H1 (cell line): Measurements from ENCODE around the gene DEPP1. TPM values are rescaled to one million over a fixed set of nuclear protein-coding genes. Genes with fewer than 3 reads are reported as not detected.

Source experiments
- CTCF ChIA-PET: fragments of 300-600 bp; sonication (Branson Sonifier 250); formaldehyde crosslinking; loops from one replicate; lab custom pipeline; 2021; ENCODE audit not compliant: partially characterized antibody; lab: Charles Lee
- POLR2A ChIA-PET: fragments of 300-600 bp; sonication (Branson Sonifier 250); formaldehyde crosslinking; loops from one replicate; lab custom pipeline; 2021; ENCODE audit warnings: inconsistent platforms; ENCODE audit not compliant: partially characterized antibody; lab: Charles Lee
- DNase-seq, 2 experiments: peaks; one replicate each; pipeline versions ENCODE4 v3.0.0 to v3.0.0-alpha.2; 2010 to 2022; ENCODE audit warnings: low spot score in 2 of 2, low read depth in 1 of 2, mixed read lengths in 1 of 2
- FAIRE-seq: peaks from 2 replicates; lab custom pipeline; 2011; peaks lifted over from hg19 to GRCh38; lab: Jason Lieb, UNC
- H2AFZ ChIP-seq: 2 replicates; pipeline ENCODE4 v1.8.1; 2012; ENCODE audit warnings: low read length, inconsistent platforms
- H2AK5ac ChIP-seq: 2 replicates; pipeline ENCODE4 v1.6.1; 2013; ENCODE audit warnings: low read depth, low read length
- H2BK120ac ChIP-seq: replicated peaks from 2 replicates; pipeline ENCODE3; 2013; ENCODE audit warnings: low read depth, low read length, inconsistent platforms
- H2BK12ac ChIP-seq: 2 replicates; pipeline ENCODE4 v1.6.1; 2013; ENCODE audit warnings: low read depth, low read length
- H2BK15ac ChIP-seq: 2 replicates; pipeline ENCODE4 v1.6.1; 2013; ENCODE audit warnings: low read length
- H2BK20ac ChIP-seq: 2 replicates; pipeline ENCODE4 v1.6.1; 2013; ENCODE audit warnings: low read length
- H2BK5ac ChIP-seq: 2 replicates; pipeline ENCODE4 v1.6.1; 2013; ENCODE audit warnings: low read depth, low read length
- H3K14ac ChIP-seq: 2 replicates; pipeline ENCODE4 v1.6.1; 2013; ENCODE audit warnings: inconsistent platforms; ENCODE audit not compliant: insufficient read length
- H3K18ac ChIP-seq: 2 replicates; pipeline ENCODE4 v1.6.1; 2013; ENCODE audit warnings: low read length; ENCODE audit errors: extremely low read depth
- H3K23ac ChIP-seq: 2 replicates; pipeline ENCODE4 v1.6.1; 2013; ENCODE audit warnings: inconsistent platforms; ENCODE audit not compliant: insufficient read length
- H3K23me2 ChIP-seq: 2 replicates; pipeline ENCODE4 v1.6.1; 2013; ENCODE audit warnings: low read depth, low read length
- H3K27ac ChIP-seq: 2 replicates; pipeline ENCODE4 v1.6.1; 2011; ENCODE audit warnings: low read depth, low read length, inconsistent platforms
- H3K27me3 ChIP-seq, 4 experiments: replicated peaks in 1 of 4; 1 replicate in 1 of 4; 2 replicates in 3 of 4; pipeline versions ENCODE4 v1.6.1 to v1.8.1; 2011 to 2013; ENCODE audit warnings: low read length in 3 of 4, mild to moderate bottlenecking in 3 of 4, inconsistent platforms in 2 of 4, mixed read lengths in 2 of 4, moderate library complexity in 1 of 4; ENCODE audit not compliant: control insufficient read depth in 3 of 4, insufficient read depth in 3 of 4; ENCODE audit errors: extremely low read depth in 1 of 4
- H3K36me3 ChIP-seq, 4 experiments: 2 replicates each; pipeline versions ENCODE4 v1.6.1 to v1.8.1; 2011 to 2013; ENCODE audit warnings: mild to moderate bottlenecking in 4 of 4, low read length in 3 of 4, moderate library complexity in 2 of 4, control low read depth in 1 of 4, inconsistent platforms in 1 of 4; ENCODE audit not compliant: insufficient read depth in 4 of 4, control insufficient read depth in 2 of 4
- H3K4ac ChIP-seq: replicated peaks from 2 replicates; pipeline ENCODE3; 2013; ENCODE audit warnings: low read length, low read depth, mixed read lengths, inconsistent platforms; ENCODE audit not compliant: insufficient read length
- H3K4me1 ChIP-seq, 4 experiments: replicated peaks in 1 of 4; 1 replicate in 1 of 4; 2 replicates in 3 of 4; pipeline versions ENCODE4 v1.6.1 to v1.8.1; 2011 to 2013; ENCODE audit warnings: low read length in 3 of 4, inconsistent platforms in 2 of 4, mixed read lengths in 1 of 4; ENCODE audit not compliant: insufficient read depth in 4 of 4, control insufficient read depth in 3 of 4
- H3K4me2 ChIP-seq, 2 experiments: 2 replicates each; pipeline versions ENCODE4 v1.6.1 to v1.8.1; 2011 to 2013; ENCODE audit warnings: low read depth in 2 of 2, low read length in 2 of 2, control low read depth in 1 of 2, inconsistent platforms in 1 of 2, mild to moderate bottlenecking in 1 of 2; ENCODE audit not compliant: insufficient read depth in 1 of 2
- H3K4me3 ChIP-seq, 4 experiments: fragments of 200-600, 300-600 bp in 1 of 4; sonication (generic), shearing (Covaris generic), sonication (Bioruptor Twin) in 1 of 4; 2 replicates each; pipeline versions ENCODE4 v1.5.1 to v1.8.1; 2011 to 2016; ENCODE audit warnings: low read length in 4 of 4, low read depth in 3 of 4, control low read depth in 2 of 4, inconsistent platforms in 2 of 4, mild to moderate bottlenecking in 2 of 4, mixed read lengths in 1 of 4, moderate library complexity in 1 of 4; ENCODE audit not compliant: insufficient read depth in 2 of 4; ENCODE audit errors: extremely low read depth in 1 of 4
- H3K56ac ChIP-seq: replicated peaks from 2 replicates; pipeline ENCODE3; 2013; ENCODE audit warnings: low read depth, mild to moderate bottlenecking, mixed read lengths, low read length, inconsistent platforms; ENCODE audit not compliant: insufficient read length
- H3K79me1 ChIP-seq: 2 replicates; pipeline ENCODE4 v1.6.1; 2013; ENCODE audit warnings: low read depth, low read length, control low read depth
- H3K79me2 ChIP-seq, 2 experiments: 2 replicates each; pipeline versions ENCODE4 v1.6.1 to v1.8.1; 2012 to 2013; ENCODE audit warnings: low read length in 2 of 2, mild to moderate bottlenecking in 2 of 2, inconsistent platforms in 1 of 2; ENCODE audit not compliant: insufficient read depth in 2 of 2, control insufficient read depth in 1 of 2
- H3K9ac ChIP-seq, 4 experiments: replicated peaks in 1 of 4; 1 replicate in 1 of 4; 2 replicates in 3 of 4; pipeline versions ENCODE4 v1.6.1 to v1.8.1; 2011 to 2013; ENCODE audit warnings: low read depth in 3 of 4, low read length in 3 of 4, control low read depth in 2 of 4, mild to moderate bottlenecking in 2 of 4, moderate library complexity in 2 of 4, inconsistent platforms in 1 of 4; ENCODE audit errors: extremely low read depth in 1 of 4
- H3K9me3 ChIP-seq, 2 experiments: 2 replicates each; pipeline versions ENCODE4 v1.6.1 to v1.8.1; 2012 to 2013; ENCODE audit warnings: mild to moderate bottlenecking in 2 of 2, moderate library complexity in 2 of 2, control low read depth in 1 of 2, inconsistent platforms in 1 of 2, low read depth in 1 of 2, low read length in 1 of 2, mixed read lengths in 1 of 2; ENCODE audit not compliant: insufficient read depth in 2 of 2
- H4K20me1 ChIP-seq, 2 experiments: replicated peaks in 1 of 2; 2 replicates each; pipeline versions ENCODE3 to v1.8.1; 2011 to 2013; ENCODE audit warnings: inconsistent platforms in 2 of 2, low read length in 2 of 2, mild to moderate bottlenecking in 1 of 2; ENCODE audit not compliant: insufficient read depth in 2 of 2, control insufficient read depth in 1 of 2
- H4K5ac ChIP-seq: 2 replicates; pipeline ENCODE4 v1.6.1; 2013; ENCODE audit warnings: low read length, low read depth, mixed read lengths, inconsistent platforms; ENCODE audit not compliant: insufficient read length
- H4K8ac ChIP-seq: 2 replicates; pipeline ENCODE4 v1.8.0; 2013; ENCODE audit warnings: mild to moderate bottlenecking, moderate library complexity, low read length, inconsistent platforms; ENCODE audit not compliant: insufficient read depth; ENCODE audit errors: extremely low read depth
- H4K91ac ChIP-seq: replicated peaks from 2 replicates; pipeline ENCODE3; 2013; ENCODE audit warnings: low read length, mixed read lengths, inconsistent platforms; ENCODE audit not compliant: insufficient read length
- HDAC2 ChIP-seq, 2 experiments: fragments of 300-600 bp in 1 of 2; sonication (generic) in 1 of 2; IDR thresholded peaks; 2 replicates each; pipeline ENCODE4 v1.6.1; 2011 to 2012; ENCODE audit warnings: low read depth in 2 of 2, low read length in 2 of 2, mild to moderate bottlenecking in 2 of 2, moderate library complexity in 2 of 2, borderline replicate concordance in 1 of 2, inconsistent platforms in 1 of 2
- RNF2 ChIP-seq: fragments of 200-900, 300-1000 bp; sonication (generic); IDR thresholded peaks from 2 replicates; pipeline ENCODE4 v1.7.1; 2016; ENCODE audit warnings: borderline replicate concordance, low read depth, mild to moderate bottlenecking, antibody characterized with exemption, low read length; ENCODE audit not compliant: poor library complexity, severe bottlenecking; ENCODE audit errors: missing control alignments
- TAF1 ChIP-seq: IDR thresholded peaks from 2 replicates; pipeline ENCODE4 v1.6.1; 2011; ENCODE audit warnings: mild to moderate bottlenecking, low read depth, low read length
- TEAD4 ChIP-seq: IDR thresholded peaks from 2 replicates; pipeline ENCODE4 v1.6.1; 2012; ENCODE audit warnings: low read depth, low read length, inconsistent platforms, mixed read lengths
- WGBS, 2 experiments: shearing (Covaris generic) in 1 of 2; methylation state at CpG; one replicate each; pipeline versions ENCODE4 v1.1.6 to v1.1.7; 2013 to 2015; ENCODE audit warnings: low lambda C conversion rate in 2 of 2, mixed read lengths in 2 of 2, inconsistent platforms in 1 of 2, low coverage in 1 of 2, missing lambda C conversion rate in 1 of 2; ENCODE audit not compliant: insufficient replicate concordance in 2 of 2, insufficient coverage in 1 of 2, insufficient read length in 1 of 2; ENCODE audit errors: extremely low coverage in 1 of 2, missing lambda C conversion rate in 1 of 2; 5-methylcytosine and 5-hydroxymethylcytosine counted together
- polyA plus RNA-seq, 7 experiments: library from polyadenylated mRNA; depleted of rRNA in 3 of 7; stranded (reverse) in 5 of 7; unstranded in 2 of 7; fragments of >200 nt in 5 of 7; fragments of 200-250 nt in 2 of 7; gene quantifications; 1 replicate in 5 of 7; 2 replicates in 1 of 7; 4 replicates in 1 of 7; pipeline versions ENCODE4 v1.2.1 to v1.2.3, GENCODE V29; 2011 to 2013; ENCODE audit warnings: missing spikeins in 2 of 7, mixed read lengths in 2 of 7
- total RNA-seq: library from RNA; stranded (reverse); fragmentation: NEBNext Ultra II Directional; extraction: Animal tissue kit (Norgen Biotek cat#: 25700); gene quantifications from 2 replicates; pipeline ENCODE4 v1.2.1, GENCODE V29; 2021
- TF ChIP-seq, protein P1 (sequence below): IDR thresholded peaks from 2 replicates; pipeline ENCODE4 v1.6.1; 2012; ENCODE audit warnings: inconsistent platforms

The DEPP1 gene
- total and polyA plus RNA-seq, 2 of the 8 experiments (the other 6 are each of a cell fraction or from before 2014, with no cell fraction given): 0.67 to 4.5 TPM

DNA sequence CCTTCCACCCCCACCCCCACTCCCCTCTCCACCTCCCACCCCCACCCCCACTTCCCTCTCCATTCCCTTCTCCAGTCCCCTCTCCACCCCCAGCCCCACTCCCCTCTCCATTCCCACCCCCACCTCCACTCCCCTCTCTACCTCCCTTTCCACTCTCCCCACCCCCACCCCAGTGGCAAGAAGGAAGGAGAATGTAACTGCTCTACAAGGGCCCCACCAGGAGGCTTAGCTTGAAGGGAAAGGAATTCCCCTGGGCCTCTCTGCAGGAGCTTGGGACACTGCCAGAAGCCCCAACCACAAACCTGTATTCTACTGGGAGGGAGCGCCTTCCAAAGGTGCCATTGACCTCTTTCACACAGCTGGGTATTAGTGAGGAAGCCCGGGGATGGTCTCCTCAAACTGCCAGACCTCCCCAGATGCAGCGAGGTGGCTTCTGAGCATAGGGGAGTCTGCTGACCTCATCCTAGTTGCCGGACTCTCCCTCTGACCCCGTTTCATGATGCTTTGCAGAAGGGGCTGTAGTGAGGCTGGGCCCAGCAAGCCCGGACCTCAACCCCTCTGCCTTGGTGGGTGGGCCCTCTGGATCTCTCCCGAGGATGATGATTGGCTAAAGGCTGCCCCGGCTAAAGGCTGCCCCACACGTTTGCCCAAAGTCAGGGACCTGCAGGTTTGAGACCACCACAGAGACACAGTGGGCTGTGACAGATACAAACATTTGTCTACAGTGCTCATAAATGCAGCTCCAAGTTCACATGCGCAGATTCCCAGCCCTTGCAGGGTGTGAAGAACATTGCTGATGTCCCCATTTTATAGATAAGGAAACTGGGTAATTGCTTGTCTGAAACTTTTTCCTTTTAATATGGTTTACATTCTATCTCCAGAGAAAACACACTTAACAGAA, 2.9 kb downstream of the DEPP1 start:
- WGBS, 2 experiments: 37% methylated on average over 10 of the region's 10 CpGs; no CpG with 5 or more reads in 1 of the 2 experiments
- peaks cover 26 to 60% (median 42%) of the 10 kb centered on the region in 4 experiments for H3K4me1 ChIP-seq

More for the DNA sequence above, 2.9 kb downstream of the DEPP1 start:
- ChIA-PET CTCF (interaction anchor here (0.6 to 2.9 kb wide), 15 partner anchors 9 to 1474 kb away, joined by 3 to 40 read pairs (median 4); no protein-coding TSS in a partner anchor), POLR2A (interaction anchor here (0.8 to 2.3 kb wide), 7 partner anchors 9 to 43 kb away, joined by 3 to 11 read pairs (median 4); no protein-coding TSS in a partner anchor)
- Histone ChIP-seq H3K56ac (no peak overlapping the region), H2BK15ac (no peak overlapping the region), H2AK5ac (no peak overlapping the region), H3K36me3 (peaks cover 0 to under 1% (median 0%) of the 10 kb centered on the region in 4 experiments; a peak in 3 of 8 replicates), H2AFZ (no peak overlapping the region), H2BK20ac (no peak overlapping the region), H2BK5ac (peak overlapping the region; percentile 71; the same call in 1 of the 2 replicates), H3K23ac (no peak overlapping the region), H3K27ac (no peak overlapping the region), H3K79me2 (no peaks in the 10 kb centered on the region), H3K79me1 (no peaks in the 10 kb centered on the region), H3K4ac (no peak overlapping the region), H4K20me1 (no peaks in the 10 kb centered on the region), H3K4me2 (peak overlapping the region; percentile 62 to 65), H3K9me3 (no peaks in the 10 kb centered on the region), H3K4me3 (peak overlapping the region in 3 of 4 experiments; percentile 4 to 64 (median 7); a peak in 4 of 8 replicates), H3K23me2 (peaks cover 11% of the 10 kb centered on the region; the same call in 1 of the 2 replicates), H2BK120ac (no peak overlapping the region), H3K9ac (no peak overlapping the region), H4K91ac (peak overlapping the region; percentile 3), H2BK12ac (peak overlapping the region; percentile 35; the same call in 1 of the 2 replicates), H4K8ac (no peak overlapping the region), H3K18ac (peak overlapping the region; percentile 90), H4K5ac (no peak overlapping the region), H3K14ac (no peak overlapping the region), H3K27me3 (no peaks in the 10 kb centered on the region)
- TF ChIP-seq HDAC2 (IDR thresholded peaks at IDR 0.05; ENCODE audit: borderline replicate concordance in 1 of 2, low read depth in 2 of 2, low read length in 2 of 2) (peak in 1 of 2 experiments; percentile 84; a peak in 1 of 4 replicates), TEAD4 (0 out of 2 replicates have a peak, but pooled peaks have one; percentile 9), TAF1 (no peak), RNF2 (no peak)
- TF ChIP-seq, protein P1, sequence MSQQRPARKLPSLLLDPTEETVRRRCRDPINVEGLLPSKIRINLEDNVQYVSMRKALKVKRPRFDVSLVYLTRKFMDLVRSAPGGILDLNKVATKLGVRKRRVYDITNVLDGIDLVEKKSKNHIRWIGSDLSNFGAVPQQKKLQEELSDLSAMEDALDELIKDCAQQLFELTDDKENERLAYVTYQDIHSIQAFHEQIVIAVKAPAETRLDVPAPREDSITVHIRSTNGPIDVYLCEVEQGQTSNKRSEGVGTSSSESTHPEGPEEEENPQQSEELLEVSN: no peak
- FAIRE-seq (no peak), DNase-seq (peak in 1 of 2 experiments; percentile 60)
